Natural killer cell treated with Interleukin-12 subunit alpha and Interleukin-12 subunit beta and Interleukin-15 and Interleukin-18, amount 100 ng/mL, for 72 hours (primary cell): ENCODE measurements around the gene RBP3. TPM values are rescaled to one million over a fixed set of nuclear protein-coding genes. Genes with fewer than 3 reads are reported as not detected.
A peak's percentile ranks its signal among the peaks of the same experiment; 100 is the strongest.

ENCODE experiments used
- ATAC-seq, 2 donors: fragments of 150-1000 bp; cut with Tn5 transposase in 1 of 2; sonication (Bioruptor Pico), chemical (Tn5 transposase) in 1 of 2; 2 replicates each; pipeline ENCODE4 v1.10.0; 2021
- DNase-seq: peaks from one replicate; pipeline ENCODE4 v3.0.0; 2022; ENCODE audit warnings: low spot score
- H3K27ac Mint-ChIP-seq, 2 donors: 1 replicate in 1 of 2; 2 replicates in 1 of 2; pipeline ENCODE4 v1.8.0; 2022; ENCODE audit warnings: mixed read lengths in 2 of 2, mild to moderate bottlenecking in 1 of 2, moderate library complexity in 1 of 2
- H3K27me3 Mint-ChIP-seq, 2 donors: 1 replicate in 1 of 2; 2 replicates in 1 of 2; pipeline ENCODE4 v1.8.0; 2022; ENCODE audit warnings: mixed read lengths in 2 of 2
- H3K36me3 Mint-ChIP-seq: one replicate; pipeline ENCODE4 v1.8.0; 2022; ENCODE audit warnings: mixed read lengths
- H3K4me1 Mint-ChIP-seq, 2 donors: 1 replicate in 1 of 2; 2 replicates in 1 of 2; pipeline ENCODE4 v1.8.0; 2022; ENCODE audit warnings: low read depth in 2 of 2, mixed read lengths in 2 of 2, mild to moderate bottlenecking in 1 of 2
- H3K4me3 Mint-ChIP-seq: one replicate; pipeline ENCODE4 v1.8.0; 2022; ENCODE audit warnings: mixed read lengths
- H3K9me3 Mint-ChIP-seq: 2 replicates; pipeline ENCODE4 v1.8.0; 2022; ENCODE audit warnings: mixed read lengths
- total RNA-seq, 2 donors: library from RNA; stranded (reverse); gene quantifications; one replicate each; pipeline ENCODE4 v1.2.3, GENCODE V29; 2022

Gene RBP3
- total RNA-seq, 2 donors from 2014 or later: not detected

DNA sequence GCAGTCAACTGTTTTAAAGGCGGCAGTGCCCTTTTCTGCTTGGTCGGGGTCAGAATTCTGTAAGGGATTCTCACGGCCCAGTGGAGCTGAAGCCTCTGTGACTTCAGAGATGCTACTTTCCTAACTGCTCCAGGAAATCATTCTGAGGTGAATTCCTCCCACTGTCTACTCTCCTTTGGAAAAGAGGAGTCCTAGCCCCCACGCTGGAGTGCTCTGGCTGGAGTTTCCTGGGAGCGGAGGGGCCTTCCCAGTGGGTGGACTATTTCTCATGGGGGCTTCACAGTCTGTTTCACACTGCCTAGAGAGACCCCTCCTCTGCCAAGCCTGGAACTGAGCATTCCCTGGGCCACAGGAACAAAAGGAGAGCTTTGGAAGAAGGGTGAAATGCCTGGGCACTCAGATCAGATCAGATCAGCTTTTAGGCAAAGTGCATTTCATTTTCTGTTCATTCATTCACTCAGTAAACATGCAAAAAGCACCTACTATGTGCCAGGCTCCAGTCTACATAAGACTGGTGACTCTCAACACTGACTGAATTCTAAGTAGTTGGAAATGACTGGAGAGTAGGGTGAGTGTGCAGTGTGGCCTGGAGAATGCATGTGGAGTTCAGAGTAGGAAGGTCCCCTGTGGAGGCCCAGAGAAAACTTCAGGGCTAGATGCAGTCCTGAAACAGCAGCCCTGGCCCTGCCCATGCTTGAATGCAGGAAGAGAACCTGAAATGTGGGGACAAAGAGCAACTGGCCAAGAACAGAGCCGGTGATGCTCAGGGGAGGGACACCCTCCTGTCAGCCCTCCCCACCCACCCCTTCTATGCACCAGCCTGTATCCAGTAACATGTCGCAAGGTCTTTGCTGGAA is 23.7 kb downstream of the RBP3 start:
- peaks cover 9 to 10% of the 10 kb centered on the region in 2 donors for H3K27me3 Mint-ChIP-seq
- H3K4me1 Mint-ChIP-seq: no peaks in the 10 kb centered on the region
- no peak overlapping the region for H3K27ac Mint-ChIP-seq
- no peaks in the 10 kb centered on the region for H3K36me3 Mint-ChIP-seq
- H3K4me3 Mint-ChIP-seq: no peak overlapping the region
- no peak for ATAC-seq
- DNase-seq: peak; percentile 34
- H3K9me3 Mint-ChIP-seq: no peaks in the 10 kb centered on the region

- no peak overlapping the region for H3K4me3 Mint-ChIP-seq
- no peak for DNase-seq
- H3K27ac Mint-ChIP-seq: no peak overlapping the region
- H3K36me3 Mint-ChIP-seq: no peaks in the 10 kb centered on the region
- no peaks in the 10 kb centered on the region for H3K4me1 Mint-ChIP-seq
- H3K27me3 Mint-ChIP-seq: peaks cover 17 to 19% of the 10 kb centered on the region in 2 donors
- no peak for ATAC-seq
- H3K9me3 Mint-ChIP-seq: no peaks in the 10 kb centered on the region
These were observed 24.6 kb downstream of the RBP3 start for GRCh38 chr10:47372726-47373125.

GRCh38 chr10:47374611-47375536 is 26.7 kb downstream of the RBP3 start:
- peaks cover 26 to 33% of the 10 kb centered on the region in 2 donors for H3K27me3 Mint-ChIP-seq
- H3K27ac Mint-ChIP-seq: no peak overlapping the region
- DNase-seq (no peak), ATAC-seq (no peak)
- H3K4me1 Mint-ChIP-seq: no peaks in the 10 kb centered on the region
- H3K4me3 Mint-ChIP-seq: no peak overlapping the region
- H3K9me3 Mint-ChIP-seq: no peaks in the 10 kb centered on the region
- H3K36me3 Mint-ChIP-seq: no peaks in the 10 kb centered on the region

GRCh38 chr10:47376522-47377220 is 28.5 kb downstream of the RBP3 start:
- Mint-ChIP-seq H3K9me3 (no peaks in the 10 kb centered on the region), H3K4me1 (no peaks in the 10 kb centered on the region), H3K36me3 (no peaks in the 10 kb centered on the region), H3K4me3 (no peak overlapping the region), H3K27me3 (peaks cover 43 to 51% of the 10 kb centered on the region in 2 donors), H3K27ac (no peak overlapping the region)
- DNase-seq: no peak
- ATAC-seq: no peak

DNA sequence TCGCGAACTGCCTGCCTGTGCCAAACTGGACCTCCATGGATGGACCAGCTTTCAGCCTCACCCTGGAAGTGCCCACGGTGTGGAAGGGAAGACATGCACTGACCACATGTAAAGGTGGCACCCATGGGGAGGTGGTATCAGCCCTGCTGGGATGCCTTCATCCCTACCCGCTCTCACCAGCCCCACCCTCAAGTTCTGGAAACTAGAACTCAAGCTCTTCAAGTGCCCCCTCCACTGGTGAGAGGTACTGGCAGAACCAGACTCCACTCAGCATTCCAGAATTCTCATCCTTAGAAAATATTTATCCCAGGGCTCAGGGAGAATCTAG is 30.0 kb downstream of the RBP3 start:
- Mint-ChIP-seq H3K27me3 (peaks cover 48 to 64% of the 10 kb centered on the region in 2 donors), H3K4me1 (no peaks in the 10 kb centered on the region), H3K27ac (no peak overlapping the region), H3K9me3 (no peaks in the 10 kb centered on the region), H3K4me3 (no peak overlapping the region), H3K36me3 (no peaks in the 10 kb centered on the region)
- DNase-seq (no peak), ATAC-seq (no peak)

- Mint-ChIP-seq H3K27ac (no peak overlapping the region), H3K4me1 (peaks cover 4 to 6% of the 10 kb centered on the region in 2 donors), H3K9me3 (no peaks in the 10 kb centered on the region), H3K36me3 (no peaks in the 10 kb centered on the region), H3K4me3 (no peak overlapping the region), H3K27me3 (peaks cover 55 to 70% of the 10 kb centered on the region in 2 donors)
- ATAC-seq: no peak
- no peak for DNase-seq
These were observed 30.7 kb downstream of the RBP3 start for GRCh38 chr10:47378606-47379444.

GRCh38 chr10:47379445-47379785 is 31.3 kb downstream of the RBP3 start:
- Mint-ChIP-seq H3K36me3 (no peaks in the 10 kb centered on the region), H3K9me3 (no peaks in the 10 kb centered on the region), H3K27me3 (peaks cover 57 to 74% of the 10 kb centered on the region in 2 donors), H3K4me3 (no peak overlapping the region), H3K4me1 (peaks cover 6 to 7% of the 10 kb centered on the region in 2 donors), H3K27ac (no peak overlapping the region)
- DNase-seq (no peak), ATAC-seq (no peak)

- ATAC-seq (no peak), DNase-seq (no peak)
- H3K9me3 Mint-ChIP-seq: no peaks in the 10 kb centered on the region
- H3K27me3 Mint-ChIP-seq: peaks cover 59 to 77% of the 10 kb centered on the region in 2 donors
- H3K36me3 Mint-ChIP-seq: no peaks in the 10 kb centered on the region
- no peak overlapping the region for H3K4me3 Mint-ChIP-seq
- H3K4me1 Mint-ChIP-seq: peaks cover 9 to 10% of the 10 kb centered on the region in 2 donors
- no peak overlapping the region for H3K27ac Mint-ChIP-seq
These were observed 31.7 kb downstream of the RBP3 start for GRCh38 chr10:47379901-47380300.

DNA sequence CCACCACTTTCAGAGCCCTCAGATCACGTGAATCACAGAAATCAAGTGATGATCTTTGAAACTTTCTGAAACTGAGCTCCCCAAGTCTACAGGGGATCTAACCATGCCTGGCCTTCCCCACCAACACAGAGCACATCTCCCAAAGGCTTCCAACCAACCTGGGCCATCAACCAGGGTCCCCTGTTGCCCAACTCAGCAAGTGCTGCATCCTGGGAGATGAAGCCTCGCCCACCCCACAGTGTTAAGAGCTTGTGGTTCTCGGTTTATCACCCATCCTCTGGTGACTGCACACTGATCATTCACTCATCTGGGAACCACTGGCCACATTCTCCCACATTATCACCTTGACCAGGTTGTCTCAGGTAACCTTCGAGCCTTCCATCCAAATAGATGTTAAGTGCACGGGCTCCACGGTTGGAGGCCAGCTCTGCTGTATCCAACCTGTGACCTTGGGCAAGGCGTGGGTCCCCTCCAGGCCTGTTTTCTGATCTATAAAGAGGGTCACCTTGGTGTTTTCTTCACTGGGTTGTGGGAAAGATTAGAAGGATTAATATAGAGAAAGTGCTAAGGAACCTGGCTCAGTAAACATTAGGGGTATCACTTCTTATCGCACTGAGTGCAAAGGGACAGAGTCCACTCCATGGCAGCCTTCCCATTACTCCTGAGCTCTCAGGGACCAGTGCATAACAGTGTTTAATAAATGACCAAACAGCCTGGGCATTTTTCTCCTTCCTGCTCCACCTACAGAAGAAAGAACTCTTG is 32.4 kb downstream of the RBP3 start:
- Mint-ChIP-seq H3K4me3 (no peak overlapping the region), H3K36me3 (no peaks in the 10 kb centered on the region), H3K9me3 (no peaks in the 10 kb centered on the region), H3K27me3 (peaks cover 63 to 80% of the 10 kb centered on the region in 2 donors), H3K4me1 (peaks cover 10 to 11% of the 10 kb centered on the region in 2 donors), H3K27ac (no peak overlapping the region)
- DNase-seq (no peak), ATAC-seq (no peak)

GRCh38 chr10:47381103-47381395 is 32.9 kb downstream of the RBP3 start:
- H3K36me3 Mint-ChIP-seq: no peaks in the 10 kb centered on the region
- H3K9me3 Mint-ChIP-seq: no peaks in the 10 kb centered on the region
- H3K4me3 Mint-ChIP-seq: no peak overlapping the region
- peaks cover 62 to 80% of the 10 kb centered on the region in 2 donors for H3K27me3 Mint-ChIP-seq
- no peak for DNase-seq
- no peak for ATAC-seq
- H3K4me1 Mint-ChIP-seq: peaks cover 10 to 11% of the 10 kb centered on the region in 2 donors
- no peak overlapping the region for H3K27ac Mint-ChIP-seq

DNA sequence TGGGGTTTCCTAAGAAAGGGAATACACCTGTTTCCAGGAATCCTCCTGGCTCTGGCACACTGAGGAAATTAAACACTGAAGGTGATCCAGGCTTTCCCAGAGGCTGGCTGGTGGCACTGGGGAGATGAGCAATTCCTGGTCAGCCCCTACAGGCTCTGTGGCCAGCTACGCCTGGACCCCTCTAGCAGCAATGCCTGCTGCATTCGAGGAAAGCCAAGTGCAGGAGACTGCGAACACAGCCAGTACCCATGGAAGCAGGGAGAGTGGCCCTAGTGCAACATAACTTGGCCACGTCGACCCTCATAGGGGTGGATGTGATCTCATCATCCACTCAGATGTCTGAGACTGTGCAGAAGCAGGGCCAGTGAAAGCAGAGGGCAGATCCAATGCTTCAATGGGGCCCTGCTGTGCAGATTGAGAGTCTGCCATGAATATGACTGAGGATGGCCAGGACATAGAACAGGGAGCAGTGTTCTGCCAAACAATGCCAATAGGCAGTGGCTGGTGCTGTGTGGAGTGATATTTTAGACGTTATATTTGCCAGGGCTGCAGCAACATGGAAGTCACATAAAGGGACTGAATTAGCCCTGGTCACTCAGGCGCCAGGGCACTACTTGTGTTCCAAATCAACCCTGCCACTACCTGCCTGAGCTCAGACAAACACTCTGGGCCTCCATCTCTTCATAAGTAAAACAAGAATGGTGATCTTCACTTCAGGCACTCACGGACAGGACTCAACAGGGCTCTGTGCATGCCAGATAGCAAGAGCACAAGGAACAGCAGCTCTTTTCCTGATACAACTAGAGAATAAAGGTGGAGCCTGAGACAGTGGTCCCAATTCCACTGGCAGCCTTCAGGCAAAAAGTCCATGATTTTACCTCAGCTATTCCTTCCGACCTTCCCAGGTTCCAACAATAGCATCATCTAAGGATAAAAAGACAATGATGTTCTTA is 33.5 kb downstream of the RBP3 start:
- DNase-seq (no peak), ATAC-seq (no peak)
- Mint-ChIP-seq H3K27ac (no peak overlapping the region), H3K36me3 (no peaks in the 10 kb centered on the region), H3K4me3 (no peak overlapping the region), H3K9me3 (no peaks in the 10 kb centered on the region), H3K4me1 (peaks cover 10 to 11% of the 10 kb centered on the region in 2 donors), H3K27me3 (peaks cover 58 to 77% of the 10 kb centered on the region in 2 donors)
